ENCODE results near the gene SIGLEC10. TPM values are rescaled to one million over a fixed set of nuclear protein-coding genes. Genes with fewer than 3 reads are reported as not detected.

The SIGLEC10 gene
- total and polyA plus RNA-seq, 2 of the 4 experiments (the other 2 are of a cell fraction), result not detected

- no peak overlapping the region for H4K5ac ChIP-seq (ENCODE audit: low read depth, low read length)
- WGBS, 2 experiments (ENCODE audit: extremely low coverage in 2 of 2, insufficient read length in 1 of 2), result 35% methylated on average over 2 of the region's 12 CpGs; no CpG with 5 or more reads in 1 of the 2 experiments
- TF ChIP-seq MAZ (IDR thresholded peaks at IDR 0.05; ENCODE audit: borderline replicate concordance, low read depth, low read length) (no peak), ELK1 (IDR thresholded peaks at IDR 0.05; ENCODE audit: borderline replicate concordance, low read depth, low read length) (no peak), NFE2L2 (IDR thresholded peaks at IDR 0.05; ENCODE audit: low read depth, low read length) (no peak), FOS (IDR thresholded peaks at IDR 0.05; ENCODE audit: low read depth, low read length) (no peak), BHLHE40 (IDR thresholded peaks at IDR 0.05; ENCODE audit: low read depth, low read length) (no peak), MAFK (IDR thresholded peaks at IDR 0.05; ENCODE audit: low read depth, low read length) (no peak), POLR2A (IDR thresholded peaks at IDR 0.05; ENCODE audit: low read depth, low read length) (no peak), CTCF (conservative IDR thresholded peaks at IDR 0.05; ENCODE audit: low read depth, low read length) (no peak), RFX5 (IDR thresholded peaks at IDR 0.05; ENCODE audit: low read depth, low read length) (no peak), SMC3 (IDR thresholded peaks at IDR 0.05; ENCODE audit: low read depth, low read length) (no peak), RAD21 (IDR thresholded peaks at IDR 0.05; ENCODE audit: low read length) (no peak), CHD1 (IDR thresholded peaks at IDR 0.05; ENCODE audit: low read depth, low read length) (no peak), CEBPB (IDR thresholded peaks at IDR 0.05; ENCODE audit: low read depth, low read length) (no peak), RCOR1 (IDR thresholded peaks at IDR 0.05; ENCODE audit: insufficient replicate concordance, low read length) (no peak), MXI1 (IDR thresholded peaks at IDR 0.05; ENCODE audit: borderline replicate concordance, low read depth, low read length) (no peak), USF2 (IDR thresholded peaks at IDR 0.05; ENCODE audit: low read depth, low read length) (no peak)
- no peak overlapping the region for H3K18ac ChIP-seq (ENCODE audit: low read depth, low read length)
- intact Hi-C loops (cut with micrococcal nuclease) (no loop called here), in situ Hi-C loops (cut with MboI; ENCODE audit: low sequenced_read_pairs) (no loop called here), dilution Hi-C loops (cut with HindIII; ENCODE audit: low sequenced_read_pairs, unreplicated experiment) (no loop called here)
- H3K23ac ChIP-seq (ENCODE audit: low read depth, low read length), result no peak overlapping the region
- H4K91ac ChIP-seq (ENCODE audit: insufficient read depth, low read depth, low read length), result no peak overlapping the region
- no peaks in the 10 kb centered on the region for H4K20me1 ChIP-seq (ENCODE audit: insufficient read depth, low read length)
- no peak overlapping the region for H3K4ac ChIP-seq (ENCODE audit: low read depth, low read length)
- BruUV-seq (replicated peaks), result no TSS peak
- H3K9ac ChIP-seq (ENCODE audit: low read depth, low read length), result no peak overlapping the region
- H3K9me1 ChIP-seq (ENCODE audit: insufficient read depth, low read length), result no peaks in the 10 kb centered on the region
- no peak overlapping the region for H2AK5ac ChIP-seq (ENCODE audit: low read depth, low read length)
- no peak for DNase-seq
- H2BK5ac ChIP-seq (ENCODE audit: low read depth, low read length, poor library complexity, severe bottlenecking), result no peak overlapping the region
- no peak overlapping the region for H2BK15ac ChIP-seq (ENCODE audit: low read depth, low read length)
- H2BK20ac ChIP-seq (ENCODE audit: low read depth, low read length), result no peak overlapping the region
- H2AFZ ChIP-seq (replicated peaks; ENCODE audit: low read length, poor library complexity), result no peak overlapping the region
- H3K4me1 ChIP-seq (ENCODE audit: control insufficient read depth, insufficient read depth, low read length), result no peaks in the 10 kb centered on the region
- H3K9me3 ChIP-seq (ENCODE audit: control insufficient read depth, insufficient read depth, low read length), result no peaks in the 10 kb centered on the region
- CTCF ChIA-PET, result no interaction called here
- no peaks in the 10 kb centered on the region for H3K79me1 ChIP-seq (ENCODE audit: low read depth in 1 of 2, low read length in 2 of 2)
- H3K27ac ChIP-seq (ENCODE audit: insufficient read depth, low read length), result no peak overlapping the region
- no peak overlapping the region for H3K14ac ChIP-seq (replicated peaks; ENCODE audit: low read depth, low read length)
- no peaks in the 10 kb centered on the region for H3K36me3 ChIP-seq (ENCODE audit: control insufficient read depth, insufficient read depth, low read length)
- no peak overlapping the region for H3K4me3 ChIP-seq (ENCODE audit: insufficient read depth, low read depth, low read length)
- H4K8ac ChIP-seq (ENCODE audit: low read depth in 2 of 2, low read length in 2 of 2), result no peak overlapping the region
- no peak overlapping the region for H2AK9ac ChIP-seq (replicated peaks; ENCODE audit: low read depth, low read length, poor library complexity)
- ATAC-seq (ENCODE audit: low read depth), result no peak
- POLR2A ChIA-PET (ENCODE audit: unreplicated experiment), result no interaction called here
- H3K56ac ChIP-seq (ENCODE audit: extremely low read depth, insufficient read depth, low read length), result no peak overlapping the region
- H3K4me2 ChIP-seq (ENCODE audit: low read depth, low read length), result no peak overlapping the region
- no peak overlapping the region for H2BK120ac ChIP-seq (ENCODE audit: low read depth, low read length)
- H3K27me3 ChIP-seq (ENCODE audit: control insufficient read depth, insufficient read depth, low read length), result no peaks in the 10 kb centered on the region
Observed at GRCh38 chr19:51415187-51415586, 2.3 kb downstream of the SIGLEC10 start.

Measured in IMR-90 (cell line).